ENCODE measurements around the gene SCN10A.
A peak's percentile ranks its signal among the peaks of the same experiment; 100 is the strongest.

Gene SCN10A

GRCh38 chr3:38720465-38720864, 95.6 kb downstream of the SCN10A start:
- no peak for DNase-seq (ENCODE audit: low read depth)

GRCh38 chr3:38717355-38718240, 98.4 kb downstream of the SCN10A start:
- no peak for DNase-seq (ENCODE audit: low read depth)

- no peak for DNase-seq (ENCODE audit: low read depth)
Observed at GRCh38 chr3:38713121-38713520, 102.9 kb downstream of the SCN10A start.

GRCh38 chr3:38711321-38711720, 104.7 kb downstream of the SCN10A start:
- DNase-seq (ENCODE audit: low read depth): no peak

GRCh38 chr3:38707730-38708129, 108.3 kb downstream of the SCN10A start:
- DNase-seq (ENCODE audit: low read depth): no peak

GRCh38 chr3:38706961-38707360, 109.1 kb downstream of the SCN10A start:
- DNase-seq (ENCODE audit: low read depth): no peak

GRCh38 chr3:38702231-38702630, 113.8 kb downstream of the SCN10A start:
- DNase-seq (ENCODE audit: low read depth): no peak

- no peak for DNase-seq (ENCODE audit: low read depth)
Observed at GRCh38 chr3:38698760-38699159, 117.3 kb downstream of the SCN10A start.

- DNase-seq (ENCODE audit: low read depth): no peak
Observed at GRCh38 chr3:38698061-38698460, 118.0 kb downstream of the SCN10A start.

- DNase-seq (ENCODE audit: low read depth): no peak
Observed at GRCh38 chr3:38696034-38696433, 120.0 kb downstream of the SCN10A start.

- no peak for DNase-seq (ENCODE audit: low read depth)
Observed at GRCh38 chr3:38690185-38690584, 125.8 kb downstream of the SCN10A start.

- DNase-seq (ENCODE audit: low read depth): no peak
Observed at GRCh38 chr3:38689774-38690173, 126.2 kb downstream of the SCN10A start.

- DNase-seq (ENCODE audit: low read depth): no peak
Observed at GRCh38 chr3:38689346-38689745, 126.7 kb downstream of the SCN10A start.

GRCh38 chr3:38687321-38687720, 128.7 kb downstream of the SCN10A start:
- no peak for DNase-seq (ENCODE audit: low read depth)

GRCh38 chr3:38684546-38684945, 131.5 kb downstream of the SCN10A start:
- no peak for DNase-seq (ENCODE audit: low read depth)

- DNase-seq (ENCODE audit: low read depth): no peak
Observed at GRCh38 chr3:38669668-38670067, 146.3 kb downstream of the SCN10A start.

GRCh38 chr3:38662544-38662943, 153.5 kb downstream of the SCN10A start:
- no peak for DNase-seq (ENCODE audit: low read depth)

GRCh38 chr3:38658841-38659240, 157.2 kb downstream of the SCN10A start:
- no peak for DNase-seq (ENCODE audit: low read depth)

GRCh38 chr3:38657369-38657768, 158.6 kb downstream of the SCN10A start:
- DNase-seq (ENCODE audit: low read depth): no peak

- DNase-seq (ENCODE audit: low read depth): peak; percentile 29
Observed at GRCh38 chr3:38655708-38656300, 160.2 kb downstream of the SCN10A start.

GRCh38 chr3:38653685-38654537, 162.1 kb downstream of the SCN10A start:
- DNase-seq (ENCODE audit: low read depth): no peak

GRCh38 chr3:38652934-38653333, 163.1 kb downstream of the SCN10A start:
- DNase-seq (ENCODE audit: low read depth): no peak
